ENCODE data around the gene RAB33B.

The RAB33B gene

DNA sequence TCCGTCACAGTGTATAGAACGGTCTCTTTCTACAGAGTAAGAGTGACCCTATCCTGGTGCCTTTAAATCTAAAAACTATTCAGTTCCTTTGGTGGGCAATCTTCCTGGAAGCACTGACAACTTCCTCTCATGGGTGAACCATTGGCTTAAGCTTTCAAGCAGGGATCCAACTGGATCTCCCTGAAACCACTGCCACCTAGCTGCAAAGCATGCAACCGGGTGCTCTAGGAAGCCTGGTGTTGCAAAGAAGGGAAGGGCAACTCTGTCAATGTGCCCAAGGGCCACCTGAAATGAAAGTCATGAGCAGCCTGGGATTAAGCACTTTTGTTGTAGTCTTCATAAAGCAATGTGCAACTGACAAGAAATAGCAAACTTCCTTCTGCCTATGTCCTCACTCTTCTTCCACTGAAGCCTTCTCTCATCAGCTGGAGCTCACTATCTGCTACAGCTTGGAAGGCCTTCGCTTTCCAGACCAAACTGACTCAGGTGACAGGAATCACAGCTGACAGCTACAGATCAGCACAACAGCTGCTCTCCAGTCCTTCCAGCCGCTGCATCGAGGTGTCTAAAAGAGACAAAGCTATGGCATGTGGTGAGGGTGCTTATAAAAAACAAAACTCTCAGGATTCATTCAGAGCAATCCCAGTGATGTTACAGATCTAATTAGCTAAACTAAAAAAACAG is 55.9 kb downstream of the RAB33B start:
- peaks cover 40% of the 10 kb centered on the region; the same call in 1 of the 2 replicates for H3K36me3 ChIP-seq (ENCODE audit: insufficient read depth, low read length)

DNA sequence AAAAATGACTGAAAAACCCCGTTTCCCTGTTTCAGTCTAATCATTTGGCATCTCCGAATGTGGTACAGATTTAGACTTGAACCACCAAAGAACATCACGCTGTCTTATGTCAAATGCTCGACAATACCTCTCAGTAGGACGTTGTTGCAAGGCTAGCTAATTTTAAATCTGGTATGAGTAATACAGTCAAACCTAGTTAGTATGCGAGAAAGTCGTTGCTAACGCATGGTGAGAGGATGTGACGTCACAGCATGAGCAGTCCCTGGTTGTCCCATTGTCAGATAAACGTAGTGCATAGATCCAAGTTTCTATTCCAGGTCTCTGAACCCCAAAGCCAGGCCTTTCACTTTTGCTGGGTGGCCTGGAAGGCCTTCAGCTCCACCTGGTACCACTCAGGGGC is 57.4 kb downstream of the RAB33B start:
- H3K36me3 ChIP-seq (ENCODE audit: insufficient read depth, low read length): peaks cover 48% of the 10 kb centered on the region; the same call in 1 of the 2 replicates
- TF ChIP-seq, protein P1, sequence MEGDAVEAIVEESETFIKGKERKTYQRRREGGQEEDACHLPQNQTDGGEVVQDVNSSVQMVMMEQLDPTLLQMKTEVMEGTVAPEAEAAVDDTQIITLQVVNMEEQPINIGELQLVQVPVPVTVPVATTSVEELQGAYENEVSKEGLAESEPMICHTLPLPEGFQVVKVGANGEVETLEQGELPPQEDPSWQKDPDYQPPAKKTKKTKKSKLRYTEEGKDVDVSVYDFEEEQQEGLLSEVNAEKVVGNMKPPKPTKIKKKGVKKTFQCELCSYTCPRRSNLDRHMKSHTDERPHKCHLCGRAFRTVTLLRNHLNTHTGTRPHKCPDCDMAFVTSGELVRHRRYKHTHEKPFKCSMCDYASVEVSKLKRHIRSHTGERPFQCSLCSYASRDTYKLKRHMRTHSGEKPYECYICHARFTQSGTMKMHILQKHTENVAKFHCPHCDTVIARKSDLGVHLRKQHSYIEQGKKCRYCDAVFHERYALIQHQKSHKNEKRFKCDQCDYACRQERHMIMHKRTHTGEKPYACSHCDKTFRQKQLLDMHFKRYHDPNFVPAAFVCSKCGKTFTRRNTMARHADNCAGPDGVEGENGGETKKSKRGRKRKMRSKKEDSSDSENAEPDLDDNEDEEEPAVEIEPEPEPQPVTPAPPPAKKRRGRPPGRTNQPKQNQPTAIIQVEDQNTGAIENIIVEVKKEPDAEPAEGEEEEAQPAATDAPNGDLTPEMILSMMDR (conservative IDR thresholded peaks at IDR 0.05; ENCODE audit: low read length): no peak
- no peak for TF ChIP-seq EZH2phosphoT487 (IDR thresholded peaks at IDR 0.05; ENCODE audit: borderline replicate concordance)

More for the DNA sequence above, 55.9 kb downstream of the RAB33B start:
- no peaks in the 10 kb centered on the region for H4K20me1 ChIP-seq (ENCODE audit: insufficient read depth, low read length, poor library complexity, severe bottlenecking)
- no peak overlapping the region for H3K4me2 ChIP-seq (ENCODE audit: low read depth, low read length, poor library complexity, severe bottlenecking)
- H3K4me1 ChIP-seq (ENCODE audit: insufficient read depth, low read length, poor library complexity, severe bottlenecking): no peaks in the 10 kb centered on the region
- no peak overlapping the region for H3K9ac ChIP-seq (ENCODE audit: low read depth, low read length, poor library complexity, severe bottlenecking)
- H3K27me3 ChIP-seq (ENCODE audit: insufficient read depth, low read length, poor library complexity, severe bottlenecking): no peaks in the 10 kb centered on the region
- no peaks in the 10 kb centered on the region for H3K9me3 ChIP-seq (ENCODE audit: insufficient read depth, low read depth, low read length)
- H3K4me3 ChIP-seq (ENCODE audit: low read length, poor library complexity, severe bottlenecking): no peak overlapping the region
- H3F3A ChIP-seq (ENCODE audit: low read depth): no peaks in the 10 kb centered on the region
- H3K79me2 ChIP-seq (ENCODE audit: insufficient read depth, low read length): no peaks in the 10 kb centered on the region
- H3K9me2 ChIP-seq (replicated peaks; ENCODE audit: low read depth, low read length): no peaks in the 10 kb centered on the region
- H2AFZ ChIP-seq (ENCODE audit: low read length): no peak overlapping the region
- TF ChIP-seq, protein P1 (conservative IDR thresholded peaks at IDR 0.05; ENCODE audit: low read length): peak; percentile 53
- TF ChIP-seq EZH2phosphoT487 (IDR thresholded peaks at IDR 0.05; ENCODE audit: borderline replicate concordance): no peak

DNA sequence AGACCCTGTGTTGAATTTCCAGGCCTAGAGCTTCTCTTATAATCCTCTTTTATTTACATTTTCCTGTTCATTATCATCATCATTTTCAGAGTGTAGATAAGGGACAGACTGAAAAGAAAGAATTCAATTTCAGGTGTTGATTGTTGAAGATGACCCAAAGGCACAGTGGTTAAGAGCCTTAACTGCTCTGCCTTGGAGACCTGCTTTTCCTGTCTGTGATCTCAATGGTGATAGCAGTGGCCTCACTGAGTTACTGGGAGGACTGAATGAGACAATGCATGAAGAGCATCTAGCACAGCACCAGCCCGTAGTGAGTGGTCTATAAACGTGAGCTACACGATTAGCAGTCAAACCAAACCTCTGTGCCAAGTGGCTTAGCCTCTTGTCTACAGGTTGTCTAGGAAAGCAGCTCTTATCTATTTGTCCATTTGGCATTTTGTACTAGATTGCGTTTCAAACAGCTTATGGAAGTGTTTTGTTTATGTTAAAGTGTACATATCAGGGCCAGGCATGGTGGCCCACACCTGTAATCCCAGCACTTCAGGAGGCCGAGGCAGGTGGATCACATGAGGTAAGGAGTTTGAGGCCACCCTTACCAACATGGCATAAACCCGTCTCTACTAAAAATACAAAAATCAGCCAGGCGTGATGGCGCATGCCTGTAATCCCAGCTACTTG is 60.6 kb downstream of the RAB33B start:
- no peaks in the 10 kb centered on the region for H3K79me2 ChIP-seq (ENCODE audit: insufficient read depth, low read length)
- no peak overlapping the region for H2AFZ ChIP-seq (ENCODE audit: low read length)
- no peaks in the 10 kb centered on the region for H3K9me2 ChIP-seq (replicated peaks; ENCODE audit: low read depth, low read length)
- H3K4me2 ChIP-seq (ENCODE audit: low read depth, low read length, poor library complexity, severe bottlenecking): no peak overlapping the region
- H3F3A ChIP-seq (ENCODE audit: low read depth): no peaks in the 10 kb centered on the region
- H3K9ac ChIP-seq (ENCODE audit: low read depth, low read length, poor library complexity, severe bottlenecking): no peak overlapping the region
- TF ChIP-seq, protein P1 (conservative IDR thresholded peaks at IDR 0.05; ENCODE audit: low read length): no peak
- TF ChIP-seq EZH2phosphoT487 (IDR thresholded peaks at IDR 0.05; ENCODE audit: borderline replicate concordance): no peak
- H4K20me1 ChIP-seq (ENCODE audit: insufficient read depth, low read length, poor library complexity, severe bottlenecking): no peaks in the 10 kb centered on the region
- no peaks in the 10 kb centered on the region for H3K27me3 ChIP-seq (ENCODE audit: insufficient read depth, low read length, poor library complexity, severe bottlenecking)
- H3K36me3 ChIP-seq (ENCODE audit: insufficient read depth, low read length): peaks cover 60% of the 10 kb centered on the region; the same call in 1 of the 2 replicates
- no peaks in the 10 kb centered on the region for H3K9me3 ChIP-seq (ENCODE audit: insufficient read depth, low read depth, low read length)
- no peak overlapping the region for H3K4me3 ChIP-seq (ENCODE audit: low read length, poor library complexity, severe bottlenecking)
- no peaks in the 10 kb centered on the region for H3K4me1 ChIP-seq (ENCODE audit: insufficient read depth, low read length, poor library complexity, severe bottlenecking)

More for the DNA sequence above, 57.4 kb downstream of the RAB33B start:
- no peaks in the 10 kb centered on the region for H3K27me3 ChIP-seq (ENCODE audit: insufficient read depth, low read length, poor library complexity, severe bottlenecking)
- H3K79me2 ChIP-seq (ENCODE audit: insufficient read depth, low read length): no peaks in the 10 kb centered on the region
- H2AFZ ChIP-seq (ENCODE audit: low read length): no peak overlapping the region
- H3K9me2 ChIP-seq (replicated peaks; ENCODE audit: low read depth, low read length): no peaks in the 10 kb centered on the region
- H3K4me3 ChIP-seq (ENCODE audit: low read length, poor library complexity, severe bottlenecking): no peak overlapping the region
- no peaks in the 10 kb centered on the region for H3K9me3 ChIP-seq (ENCODE audit: insufficient read depth, low read depth, low read length)
- no peak overlapping the region for H3K4me2 ChIP-seq (ENCODE audit: low read depth, low read length, poor library complexity, severe bottlenecking)
- H3F3A ChIP-seq (ENCODE audit: low read depth): no peaks in the 10 kb centered on the region
- H3K9ac ChIP-seq (ENCODE audit: low read depth, low read length, poor library complexity, severe bottlenecking): no peak overlapping the region
- no peaks in the 10 kb centered on the region for H3K4me1 ChIP-seq (ENCODE audit: insufficient read depth, low read length, poor library complexity, severe bottlenecking)
- H4K20me1 ChIP-seq (ENCODE audit: insufficient read depth, low read length, poor library complexity, severe bottlenecking): no peaks in the 10 kb centered on the region

Data from Loucy (cell line).